D721Med (cell line): ENCODE data around the gene TRERF1.
A peak's percentile ranks its signal among the peaks of the same experiment; 100 is the strongest.

Experiments
- DNase-seq: peaks from one replicate; pipeline ENCODE4 v3.0.0; 2011; ENCODE audit warnings: low spot score; ENCODE audit not compliant: insufficient read length
- FAIRE-seq: peaks from 2 replicates; lab custom pipeline; 2011; peaks lifted over from hg19 to GRCh38; lab: Jason Lieb, UNC
- TF ChIP-seq, protein P1 (sequence below): IDR thresholded peaks from 2 replicates; pipeline ENCODE4 v1.5.1; 2012; ENCODE audit warnings: mild to moderate bottlenecking, control low read depth; ENCODE audit not compliant: insufficient read depth; ENCODE audit errors: missing control alignments

The TRERF1 gene

DNA sequence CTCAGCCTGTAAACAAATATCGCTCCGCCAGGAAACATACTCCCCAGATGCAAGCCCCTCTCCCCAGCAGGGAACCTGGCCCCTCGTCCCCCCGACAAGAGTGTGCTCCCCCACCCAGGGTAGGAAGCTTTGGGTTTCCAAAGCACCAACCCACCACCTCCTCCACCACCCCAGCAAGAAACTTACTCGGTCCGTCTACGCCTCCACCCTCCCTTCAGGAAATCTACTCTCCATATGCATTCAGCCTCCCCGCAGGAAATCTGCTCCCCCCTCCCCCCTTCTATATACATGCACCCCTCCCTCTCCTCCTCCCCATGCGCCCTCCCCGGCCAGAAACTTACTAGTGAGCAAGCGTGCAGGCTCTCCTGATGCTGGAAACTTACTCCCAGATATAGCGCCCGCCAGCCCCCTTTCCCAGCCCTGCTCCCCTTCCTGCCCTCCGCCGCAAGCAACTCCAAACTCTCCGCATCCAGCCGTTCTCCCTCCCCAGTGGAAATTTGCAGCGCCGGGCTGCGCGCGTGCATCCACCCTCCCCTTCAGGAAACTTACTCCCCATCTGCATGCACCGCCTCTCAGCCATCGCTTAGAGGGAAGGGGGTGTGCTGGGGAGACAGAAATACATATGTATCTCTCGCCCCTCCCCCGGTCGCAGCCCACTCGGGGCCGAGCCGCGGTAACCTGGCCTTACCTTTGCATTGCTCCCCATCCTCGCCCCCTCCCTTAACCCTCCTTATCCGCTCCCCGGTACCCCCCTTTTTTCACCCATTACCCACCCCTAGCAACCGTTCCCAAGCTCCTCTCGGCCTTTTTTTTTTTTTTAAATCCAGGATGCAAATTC lies at the start of gene TRERF1:
TRERF1 (minus strand) TSS at position 594 of the 838 bp plus-strand sequence. CDS start 182,336 bp downstream, outside the sequence.
- FAIRE-seq, result no peak
- TF ChIP-seq, protein P1, sequence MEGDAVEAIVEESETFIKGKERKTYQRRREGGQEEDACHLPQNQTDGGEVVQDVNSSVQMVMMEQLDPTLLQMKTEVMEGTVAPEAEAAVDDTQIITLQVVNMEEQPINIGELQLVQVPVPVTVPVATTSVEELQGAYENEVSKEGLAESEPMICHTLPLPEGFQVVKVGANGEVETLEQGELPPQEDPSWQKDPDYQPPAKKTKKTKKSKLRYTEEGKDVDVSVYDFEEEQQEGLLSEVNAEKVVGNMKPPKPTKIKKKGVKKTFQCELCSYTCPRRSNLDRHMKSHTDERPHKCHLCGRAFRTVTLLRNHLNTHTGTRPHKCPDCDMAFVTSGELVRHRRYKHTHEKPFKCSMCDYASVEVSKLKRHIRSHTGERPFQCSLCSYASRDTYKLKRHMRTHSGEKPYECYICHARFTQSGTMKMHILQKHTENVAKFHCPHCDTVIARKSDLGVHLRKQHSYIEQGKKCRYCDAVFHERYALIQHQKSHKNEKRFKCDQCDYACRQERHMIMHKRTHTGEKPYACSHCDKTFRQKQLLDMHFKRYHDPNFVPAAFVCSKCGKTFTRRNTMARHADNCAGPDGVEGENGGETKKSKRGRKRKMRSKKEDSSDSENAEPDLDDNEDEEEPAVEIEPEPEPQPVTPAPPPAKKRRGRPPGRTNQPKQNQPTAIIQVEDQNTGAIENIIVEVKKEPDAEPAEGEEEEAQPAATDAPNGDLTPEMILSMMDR, result no peak

DNA sequence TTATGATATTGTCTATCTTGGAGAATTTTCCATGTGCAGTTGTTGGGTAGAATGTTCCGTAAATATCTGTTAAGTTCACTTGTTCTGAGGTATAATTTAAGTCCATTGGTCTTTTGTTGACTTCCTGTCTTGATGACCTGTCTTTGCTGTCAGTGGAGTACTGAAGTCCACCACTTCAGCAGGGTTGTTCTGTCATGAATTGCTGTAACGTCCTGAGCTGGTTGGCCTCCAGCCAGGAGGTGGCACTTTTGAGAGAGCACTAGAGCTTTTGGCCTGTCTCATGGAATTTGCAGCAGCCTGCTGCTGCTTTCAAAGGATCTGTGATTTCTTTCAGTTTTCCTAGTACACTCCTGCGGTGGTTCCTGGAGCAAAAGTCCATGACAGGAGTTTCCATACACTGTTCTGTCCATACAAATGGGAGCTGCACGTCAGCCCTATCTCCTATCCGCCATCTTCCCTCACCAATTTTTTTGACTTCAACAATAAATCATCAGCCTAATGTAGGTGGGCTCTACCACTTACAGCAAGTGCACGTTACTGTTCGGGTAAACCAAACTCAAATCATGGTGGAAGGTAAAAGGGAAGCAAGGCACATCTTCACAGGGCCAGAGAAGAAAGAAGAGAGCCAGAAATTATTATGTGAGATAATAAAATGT lies 46.9 kb upstream of the TRERF1 start:
- no peak for FAIRE-seq
- TF ChIP-seq, protein P1, result no peak
- DNase-seq, result no peak

More for the DNA sequence above, at the start of gene TRERF1:
- DNase-seq, result peak; percentile 42

DNA sequence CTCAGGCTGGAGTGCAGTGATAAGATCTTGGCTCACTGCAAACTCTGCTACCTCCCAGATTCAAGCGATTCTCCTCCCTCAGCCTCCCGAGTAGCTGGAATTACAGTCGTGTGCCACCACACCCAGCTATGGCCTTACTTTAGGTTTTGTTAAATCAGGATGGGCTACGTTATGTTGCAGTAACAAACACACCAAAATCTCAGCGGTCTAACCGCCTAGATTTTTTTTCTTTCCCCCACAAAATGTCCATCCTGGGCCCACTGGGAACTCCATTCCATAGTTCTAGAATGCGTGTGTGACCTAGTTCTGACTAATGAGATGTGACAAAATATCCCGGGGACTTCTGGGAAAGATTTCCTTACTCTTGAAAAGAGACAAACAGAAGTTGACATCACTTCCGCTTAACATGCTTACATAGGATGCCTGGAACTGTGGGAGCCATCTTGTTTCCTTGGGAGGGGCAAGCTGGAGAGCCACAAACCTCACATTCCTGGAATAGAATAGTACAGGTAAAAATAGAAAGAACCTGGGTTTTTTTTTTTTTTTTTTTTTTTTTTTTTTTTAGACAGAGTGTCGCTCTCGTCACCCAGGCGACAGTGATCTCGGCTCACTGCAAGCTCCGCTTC lies 42.3 kb upstream of the TRERF1 start:
- FAIRE-seq (no peak), DNase-seq (no peak)
- TF ChIP-seq, protein P1, result no peak

GRCh38 chr6:42488129-42488528 lies 36.4 kb upstream of the TRERF1 start:
- FAIRE-seq, result no peak
- TF ChIP-seq, protein P1, result no peak
- DNase-seq, result no peak

DNA sequence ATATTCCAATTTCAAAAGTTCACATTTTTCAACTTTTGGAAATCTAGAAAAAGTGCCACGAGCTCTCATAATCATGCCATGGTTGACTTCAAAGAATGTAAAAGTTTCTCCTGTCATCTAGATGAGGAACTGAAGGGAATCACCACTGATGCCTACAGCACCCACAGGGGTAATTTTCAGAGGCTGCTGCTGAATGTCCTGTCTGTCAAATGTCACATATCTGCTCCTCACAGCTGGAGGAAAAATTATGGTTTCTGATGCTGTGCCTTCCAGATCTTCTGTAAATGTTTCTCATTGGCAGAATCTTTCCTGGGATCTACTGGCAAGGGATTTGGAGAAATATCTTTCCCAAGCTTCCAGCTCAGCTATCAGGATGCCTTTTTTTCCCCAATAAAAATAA lies 32.5 kb upstream of the TRERF1 start:
- TF ChIP-seq, protein P1, result no peak
- DNase-seq (no peak), FAIRE-seq (no peak)

DNA sequence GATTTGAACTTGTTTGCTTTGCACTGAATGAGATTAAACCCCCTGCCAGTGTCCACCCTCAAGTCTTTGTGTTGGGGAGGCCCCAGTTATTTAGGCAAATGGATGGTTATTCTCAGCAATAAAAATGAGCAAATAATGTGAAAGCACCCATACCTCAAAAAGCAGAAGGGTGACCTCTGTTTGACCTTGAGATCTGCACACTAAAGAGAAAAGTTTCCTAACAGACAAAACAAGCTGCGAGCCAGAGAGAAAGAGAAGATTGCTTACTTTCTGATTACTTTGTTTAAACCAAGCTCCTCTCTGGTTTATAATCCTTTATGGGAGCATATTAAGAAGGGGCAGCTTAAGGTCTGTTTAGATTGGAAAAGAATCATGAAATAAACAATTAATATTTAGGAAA lies 30.4 kb upstream of the TRERF1 start:
- FAIRE-seq (no peak), DNase-seq (no peak)
- TF ChIP-seq, protein P1, result no peak

DNA sequence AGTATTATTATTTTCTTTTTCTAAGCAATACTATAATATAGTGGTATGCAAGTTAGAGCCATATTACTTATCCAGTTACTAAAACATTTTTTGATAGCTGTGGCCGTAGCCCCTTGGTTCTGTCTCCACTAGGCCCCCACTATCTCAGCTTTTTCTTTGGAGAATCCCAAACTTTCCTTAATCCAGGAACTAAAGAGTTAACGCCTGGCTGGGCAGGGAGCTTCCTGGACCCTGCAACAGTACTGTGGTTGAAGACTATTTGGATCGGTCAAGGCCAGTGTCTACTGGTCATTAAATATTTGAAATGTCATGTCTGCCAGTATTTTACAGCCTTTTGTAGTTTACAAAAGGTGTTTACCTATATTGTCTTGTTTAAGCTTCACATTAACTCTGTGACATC lies 20.0 kb upstream of the TRERF1 start:
- TF ChIP-seq, protein P1, result no peak
- FAIRE-seq (no peak), DNase-seq (no peak)
